ENCODE results near the gene NUDT21.

- no peak for TF ChIP-seq CTCF (IDR thresholded peaks at IDR 0.05)
- TF ChIP-seq POLR2A (IDR thresholded peaks at IDR 0.05), result no peak
- TF ChIP-seq POLR2AphosphoS5 (IDR thresholded peaks at IDR 0.05), result no peak
Observed at GRCh38 chr16:56469748-56470147, 18.6 kb upstream of the NUDT21 start.
